ENCODE data around the gene PDX1. TPM values are rescaled to one million over a fixed set of nuclear protein-coding genes. Genes with fewer than 3 reads are reported as not detected.
A peak's percentile ranks its signal among the peaks of the same experiment; 100 is the strongest.

Gene PDX1
- total RNA-seq, 2 experiments from 2014 or later, result not detected

GRCh38 chr13:27924529-27925141 lies 4.8 kb downstream of the PDX1 start:
- H3K27me3 Mint-ChIP-seq (ENCODE audit: low read depth), result peaks cover 82% of the 10 kb centered on the region
- no peak for DNase-seq
- CTCF ChIA-PET, result interaction anchor here (1.2 to 1.3 kb wide), 2 partner anchors 30 to 94 kb away, joined by 4 to 7 read pairs; no protein-coding TSS in a partner anchor
- no peak overlapping the region for H3K27ac Mint-ChIP-seq
- no peaks in the 10 kb centered on the region for H3K9me3 Mint-ChIP-seq
- no peaks in the 10 kb centered on the region for H3K36me3 Mint-ChIP-seq (ENCODE audit: low read depth)
- peaks cover 45% of the 10 kb centered on the region for H3K4me1 Mint-ChIP-seq (ENCODE audit: low read depth)
- no peak overlapping the region for H3K4me3 Mint-ChIP-seq
- intact Hi-C loops (cut with micrococcal nuclease), result loop anchor here (2.0 to 5.0 kb wide), 2 partner anchors 42 to 497 kb away; no protein-coding TSS in a partner anchor

GRCh38 chr13:27925220-27925991 lies 5.6 kb downstream of the PDX1 start:
- Mint-ChIP-seq H3K27me3 (ENCODE audit: low read depth) (peaks cover 88% of the 10 kb centered on the region), H3K27ac (no peak overlapping the region), H3K4me1 (ENCODE audit: low read depth) (peaks cover 42% of the 10 kb centered on the region), H3K4me3 (no peak overlapping the region), H3K9me3 (no peaks in the 10 kb centered on the region), H3K36me3 (ENCODE audit: low read depth) (no peaks in the 10 kb centered on the region)
- intact Hi-C loops (cut with micrococcal nuclease), result loop anchor here (2.0 kb wide), 1 partner anchor 41 kb away; no protein-coding TSS in a partner anchor
- no peak for DNase-seq
- CTCF ChIA-PET, result no interaction called here

GRCh38 chr13:27926644-27927434 lies 7.0 kb downstream of the PDX1 start:
- intact Hi-C loops (cut with micrococcal nuclease), result loop anchor here (2.0 kb wide), 1 partner anchor 48 kb away; no protein-coding TSS in a partner anchor
- CTCF ChIA-PET, result interaction anchor here (0.6 to 1.5 kb wide), 2 partner anchors 27 to 811 kb away, joined by 3 to 4 read pairs; no protein-coding TSS in a partner anchor
- peaks cover 36% of the 10 kb centered on the region for H3K4me1 Mint-ChIP-seq (ENCODE audit: low read depth)
- no peak for DNase-seq
- peak overlapping the region; percentile 31 for H3K4me3 Mint-ChIP-seq
- H3K27ac Mint-ChIP-seq, result no peak overlapping the region
- H3K27me3 Mint-ChIP-seq (ENCODE audit: low read depth), result peaks cover 88% of the 10 kb centered on the region
- no peaks in the 10 kb centered on the region for H3K9me3 Mint-ChIP-seq
- H3K36me3 Mint-ChIP-seq (ENCODE audit: low read depth), result no peaks in the 10 kb centered on the region

GRCh38 chr13:27927444-27928352 lies 7.9 kb downstream of the PDX1 start:
- no peaks in the 10 kb centered on the region for H3K36me3 Mint-ChIP-seq (ENCODE audit: low read depth)
- H3K4me1 Mint-ChIP-seq (ENCODE audit: low read depth), result peaks cover 33% of the 10 kb centered on the region
- H3K27me3 Mint-ChIP-seq (ENCODE audit: low read depth), result peaks cover 86% of the 10 kb centered on the region
- no peaks in the 10 kb centered on the region for H3K9me3 Mint-ChIP-seq
- H3K27ac Mint-ChIP-seq, result no peak overlapping the region
- no peak for DNase-seq
- H3K4me3 Mint-ChIP-seq, result no peak overlapping the region
- CTCF ChIA-PET, result interaction anchor here (0.6 to 1.5 kb wide), 3 partner anchors 26 to 810 kb away, joined by 3 to 4 read pairs (median 3); no protein-coding TSS in a partner anchor
- intact Hi-C loops (cut with micrococcal nuclease), result loop anchor here (2.0 kb wide), 1 partner anchor 47 kb away; no protein-coding TSS in a partner anchor

- Mint-ChIP-seq H3K36me3 (ENCODE audit: low read depth) (no peaks in the 10 kb centered on the region), H3K27ac (no peak overlapping the region), H3K4me1 (ENCODE audit: low read depth) (peaks cover 29% of the 10 kb centered on the region), H3K4me3 (no peak overlapping the region), H3K9me3 (no peaks in the 10 kb centered on the region), H3K27me3 (ENCODE audit: low read depth) (peaks cover 79% of the 10 kb centered on the region)
- CTCF ChIA-PET, result interaction anchor here (0.6 to 1.2 kb wide), 3 partner anchors 24 to 236 kb away, joined by 3 read pairs; no protein-coding TSS in a partner anchor
- intact Hi-C loops (cut with micrococcal nuclease), result no loop called here
- DNase-seq, result no peak
These were observed 8.6 kb downstream of the PDX1 start for GRCh38 chr13:27928353-27928804.

- Mint-ChIP-seq H3K4me1 (ENCODE audit: low read depth) (peaks cover 27% of the 10 kb centered on the region), H3K27me3 (ENCODE audit: low read depth) (peaks cover 72% of the 10 kb centered on the region), H3K9me3 (no peaks in the 10 kb centered on the region), H3K4me3 (no peak overlapping the region), H3K36me3 (ENCODE audit: low read depth) (no peaks in the 10 kb centered on the region), H3K27ac (no peak overlapping the region)
- no peak for DNase-seq
- intact Hi-C loops (cut with micrococcal nuclease), result no loop called here
- CTCF ChIA-PET, result interaction anchor here (0.6 to 1.2 kb wide), 6 partner anchors 23 to 237 kb away, joined by 3 read pairs; no protein-coding TSS in a partner anchor
These were observed 9.3 kb downstream of the PDX1 start for GRCh38 chr13:27928805-27929753.

- peaks cover 69% of the 10 kb centered on the region for H3K27me3 Mint-ChIP-seq (ENCODE audit: low read depth)
- no peak overlapping the region for H3K27ac Mint-ChIP-seq
- DNase-seq, result no peak
- intact Hi-C loops (cut with micrococcal nuclease), result no loop called here
- CTCF ChIA-PET, result interaction anchor here (1.0 to 1.2 kb wide), 4 partner anchors 22 to 202 kb away, joined by 3 read pairs; no protein-coding TSS in a partner anchor
- H3K4me3 Mint-ChIP-seq, result no peak overlapping the region
- H3K4me1 Mint-ChIP-seq (ENCODE audit: low read depth), result peaks cover 26% of the 10 kb centered on the region
- H3K36me3 Mint-ChIP-seq (ENCODE audit: low read depth), result no peaks in the 10 kb centered on the region
- H3K9me3 Mint-ChIP-seq, result no peaks in the 10 kb centered on the region
These were observed 10.1 kb downstream of the PDX1 start for GRCh38 chr13:27929868-27930267.

- no peaks in the 10 kb centered on the region for H3K9me3 Mint-ChIP-seq
- CTCF ChIA-PET, result interaction anchor here (1.2 to 1.7 kb wide), 2 partner anchors 21 to 26 kb away, joined by 3 to 6 read pairs; no protein-coding TSS in a partner anchor
These were observed 13.3 kb downstream of the PDX1 start for GRCh38 chr13:27933118-27933517.

GRCh38 chr13:27933580-27934328 lies 14.0 kb downstream of the PDX1 start:
- Mint-ChIP-seq H3K4me1 (ENCODE audit: low read depth) (peaks cover 3% of the 10 kb centered on the region), H3K36me3 (ENCODE audit: low read depth) (no peaks in the 10 kb centered on the region)
- intact Hi-C loops (cut with micrococcal nuclease), result no loop called here

More at GRCh38 chr13:27933118-27933517, 13.3 kb downstream of the PDX1 start:
- H3K27ac Mint-ChIP-seq, result no peak overlapping the region
- peaks cover 6% of the 10 kb centered on the region for H3K4me1 Mint-ChIP-seq (ENCODE audit: low read depth)
- no peaks in the 10 kb centered on the region for H3K36me3 Mint-ChIP-seq (ENCODE audit: low read depth)
- H3K4me3 Mint-ChIP-seq, result no peak overlapping the region
- peaks cover 37% of the 10 kb centered on the region for H3K27me3 Mint-ChIP-seq (ENCODE audit: low read depth)
- no peak for DNase-seq
- intact Hi-C loops (cut with micrococcal nuclease), result no loop called here

GRCh38 chr13:27942972-27943371 lies 23.2 kb downstream of the PDX1 start:
- Mint-ChIP-seq H3K36me3 (ENCODE audit: low read depth) (no peaks in the 10 kb centered on the region), H3K4me1 (ENCODE audit: low read depth) (no peaks in the 10 kb centered on the region), H3K4me3 (no peak overlapping the region), H3K27me3 (ENCODE audit: low read depth) (peaks cover 25% of the 10 kb centered on the region), H3K9me3 (peaks cover 18% of the 10 kb centered on the region), H3K27ac (no peak overlapping the region)
- intact Hi-C loops (cut with micrococcal nuclease), result no loop called here
- CTCF ChIA-PET, result interaction anchor here (0.6 to 1.0 kb wide), 3 partner anchors 11 to 577 kb away, joined by 3 read pairs; no protein-coding TSS in a partner anchor
- DNase-seq, result no peak

More at GRCh38 chr13:27933580-27934328, 14.0 kb downstream of the PDX1 start:
- no peak for DNase-seq
- Mint-ChIP-seq H3K27me3 (ENCODE audit: low read depth) (peaks cover 31% of the 10 kb centered on the region), H3K4me3 (no peak overlapping the region), H3K27ac (no peak overlapping the region), H3K9me3 (no peaks in the 10 kb centered on the region)
- CTCF ChIA-PET, result interaction anchor here (1.2 to 1.7 kb wide), 2 partner anchors 21 to 25 kb away, joined by 3 to 6 read pairs; no protein-coding TSS in a partner anchor
